HepG2 (cell line): ENCODE measurements around the gene RAB35. TPM values are rescaled to one million over a fixed set of nuclear protein-coding genes. Genes with fewer than 3 reads are reported as not detected.

Experiments used
- ATAC-seq: fragments of 200-7000 bp; cut with Tn5 transposase; 3 replicates; pipeline ENCODE4 v1.9.1; 2020; ENCODE audit warnings: mild to moderate bottlenecking, moderate library complexity
- BruUV-seq: library from RNA; stranded (reverse); fragments of 400-500 nt; replicated peaks from 2 replicates; lab custom pipeline; 2021; lab: Mats Ljungman, UMichigan
- CTCF ChIA-PET: fragments of 300-600 bp; formaldehyde crosslinking; extraction: SDS; loops from one replicate; lab custom pipeline; 2021; ENCODE audit warnings: low total read pairs, inconsistent platforms, low intra/inter-chr PET ratio; lab: Yijun Ruan, JAX
- POLR2A ChIA-PET: fragments of 350-600 bp; sonication (Branson Sonifier 250); formaldehyde crosslinking; loops from one replicate; lab custom pipeline; 2020; ENCODE audit warnings: antibody characterized with exemption, inconsistent platforms; lab: Yijun Ruan, JAX
- DNase-seq: peaks from one replicate; pipeline ENCODE4 v3.0.0-alpha.2; 2015; ENCODE audit warnings: low spot score
- FAIRE-seq: peaks from 3 replicates; lab custom pipeline; 2011; peaks lifted over from hg19 to GRCh38; lab: Jason Lieb, UNC
- H2AFZ ChIP-seq: one replicate; pipeline ENCODE4 v1.6.1; 2011; ENCODE audit warnings: low read length, inconsistent platforms
- H3K27ac ChIP-seq: fragments of 300-600 bp; 3 replicates; pipeline ENCODE4 v1.8.0; 2011; ENCODE audit warnings: mixed run types, mild to moderate bottlenecking, mixed read lengths, low read length, inconsistent platforms; ENCODE audit not compliant: insufficient read depth; ENCODE audit errors: extremely low read length
- H3K27me3 ChIP-seq, 2 experiments: fragments of 200-600 bp in 1 of 2; 2 replicates in 1 of 2; 3 replicates in 1 of 2; pipeline versions ENCODE4 v1.6.0 to v1.8.0; 2011; ENCODE audit warnings: low read length in 2 of 2, mild to moderate bottlenecking in 2 of 2, moderate library complexity in 2 of 2, inconsistent platforms in 1 of 2; ENCODE audit not compliant: insufficient read depth in 2 of 2, control insufficient read depth in 1 of 2
- H3K36me3 ChIP-seq, 2 experiments: fragments of 200-600 bp in 1 of 2; replicated peaks in 1 of 2; 2 replicates in 1 of 2; 3 replicates in 1 of 2; pipeline versions ENCODE4 v1.5.1 to v1.8.0; 2011; ENCODE audit warnings: low read length in 2 of 2, inconsistent platforms in 1 of 2; ENCODE audit not compliant: insufficient read depth in 2 of 2, control insufficient read depth in 1 of 2
- H3K4me1 ChIP-seq: 2 replicates; pipeline ENCODE4 v1.5.1; 2012; ENCODE audit warnings: low read length, inconsistent platforms; ENCODE audit not compliant: insufficient read depth
- H3K4me2 ChIP-seq: 2 replicates; pipeline ENCODE4 v1.6.0; 2011; ENCODE audit warnings: low read depth, low read length, inconsistent platforms
- H3K4me3 ChIP-seq, 3 experiments: fragments of 200-600 bp in 1 of 3; sonication (generic), shearing (Covaris generic) in 1 of 3; replicated peaks in 1 of 3; 2 replicates each; pipeline ENCODE4 v1.5.1; 2011 to 2016; ENCODE audit warnings: low read length in 3 of 3, inconsistent platforms in 2 of 3, low read depth in 2 of 3, mild to moderate bottlenecking in 2 of 3, control low read depth in 1 of 3, mixed read lengths in 1 of 3; ENCODE audit not compliant: insufficient read depth in 1 of 3
- H3K79me2 ChIP-seq: one replicate; pipeline ENCODE4 v1.6.1; 2011; ENCODE audit warnings: low read length, inconsistent platforms; ENCODE audit not compliant: insufficient read depth
- H3K9ac ChIP-seq: 2 replicates; pipeline ENCODE4 v1.6.0; 2011; ENCODE audit warnings: mild to moderate bottlenecking, low read depth, low read length, inconsistent platforms; ENCODE audit not compliant: insufficient read depth
- H3K9me3 ChIP-seq: 2 replicates; pipeline ENCODE4 v1.5.1; 2012; ENCODE audit warnings: mild to moderate bottlenecking, low read length
- H4K20me1 ChIP-seq: 2 replicates; pipeline ENCODE4 v1.6.0; 2011; ENCODE audit warnings: inconsistent platforms, mild to moderate bottlenecking, low read length, moderate library complexity; ENCODE audit not compliant: insufficient read depth
- ATF2 ChIP-seq: sonication (generic); formaldehyde crosslinking; IDR thresholded peaks from 2 replicates; pipeline ENCODE4 v1.4.0; 2020; ENCODE audit warnings: missing genetic modification reagents
- CREBL2 ChIP-seq: sonication (generic); formaldehyde crosslinking; IDR thresholded peaks from 2 replicates; pipeline ENCODE4 v1.8.1; 2023; ENCODE audit warnings: missing genetic modification reagents, mild to moderate bottlenecking, borderline replicate concordance
- HDAC2 ChIP-seq: sonication (generic); formaldehyde crosslinking; IDR thresholded peaks from 2 replicates; pipeline ENCODE4 v1.4.0; 2020; ENCODE audit warnings: missing genetic modification reagents
- KLF12 ChIP-seq: sonication (generic); formaldehyde crosslinking; IDR thresholded peaks from 2 replicates; pipeline ENCODE4 v1.4.0; 2020; ENCODE audit warnings: missing genetic modification reagents, borderline replicate concordance
- MAFK ChIP-seq, 2 experiments: IDR thresholded peaks in 1 of 2; conservative IDR thresholded peaks in 1 of 2; 2 replicates each; pipeline ENCODE4 v1.6.1; 2011; ENCODE audit warnings: improper control_type of control experiment in 2 of 2, low read length in 2 of 2
- MTA3 ChIP-seq: sonication (generic); formaldehyde crosslinking; IDR thresholded peaks from 2 replicates; pipeline ENCODE4 v1.4.0; 2020; ENCODE audit warnings: missing genetic modification reagents
- MZF1 ChIP-seq: sonication (generic); formaldehyde crosslinking; IDR thresholded peaks from 2 replicates; pipeline ENCODE4 v1.8.1; 2023; ENCODE audit warnings: mild to moderate bottlenecking, missing genetic modification reagents, borderline replicate concordance
- SALL1 ChIP-seq: sonication (generic); formaldehyde crosslinking; IDR thresholded peaks from 2 replicates; pipeline ENCODE4 v1.8.0; 2022; ENCODE audit warnings: mild to moderate bottlenecking, missing genetic modification reagents
- SNAPC2 ChIP-seq: sonication (generic); formaldehyde crosslinking; IDR thresholded peaks from 2 replicates; pipeline ENCODE4 v1.8.1; 2022; ENCODE audit warnings: mild to moderate bottlenecking, missing genetic modification reagents
- SNAPC4 ChIP-seq: sonication (generic); formaldehyde crosslinking; IDR thresholded peaks from 2 replicates; pipeline ENCODE4 v1.4.0; 2020; ENCODE audit warnings: mild to moderate bottlenecking, missing genetic modification reagents
- SUZ12 ChIP-seq: fragments of 150-350 bp; IDR thresholded peaks from 2 replicates; pipeline ENCODE4 v1.6.1; 2014; ENCODE audit warnings: low read depth, low read length
- TCF7 ChIP-seq: sonication (generic); IDR thresholded peaks from 2 replicates; pipeline ENCODE4 v1.6.1; 2016; ENCODE audit warnings: antibody characterized with exemption, low read depth
- ZBTB37 ChIP-seq: sonication (generic); formaldehyde crosslinking; IDR thresholded peaks from 2 replicates; pipeline ENCODE4 v1.4.0; 2020; ENCODE audit warnings: mild to moderate bottlenecking, missing genetic modification reagents
- ZFP62 ChIP-seq: sonication (generic); formaldehyde crosslinking; IDR thresholded peaks from 2 replicates; pipeline ENCODE4 v1.4.0; 2020; ENCODE audit warnings: missing genetic modification reagents
- ZNF44 ChIP-seq: sonication (generic); formaldehyde crosslinking; IDR thresholded peaks from 2 replicates; pipeline ENCODE4 v1.5.1; 2020; ENCODE audit warnings: mild to moderate bottlenecking, missing genetic modification reagents
- ZSCAN29 ChIP-seq: sonication (generic); formaldehyde crosslinking; conservative IDR thresholded peaks from 2 replicates; pipeline ENCODE4 v1.4.0; 2020; ENCODE audit warnings: mild to moderate bottlenecking, missing genetic modification reagents
- WGBS: methylation state at CpG from one replicate; pipeline ENCODE4 v1.1.6; 2017; ENCODE audit warnings: low lambda C conversion rate; 5-methylcytosine and 5-hydroxymethylcytosine counted together
- in situ Hi-C: cut with HindIII; loops from 2 replicates; pipeline ENCODE4 v1.10.0; 2017; ENCODE audit warnings: low pct_unique_long_range_greater_than_20kb; ENCODE audit not compliant: extremely low pct_ligation_motif_present
- intact Hi-C: fragments of 100-400 bp; cut with micrococcal nuclease; formaldehyde crosslinking; loops from one replicate; pipeline ENCODE4 v1.10.0; 2022; ENCODE audit not compliant: unreplicated experiment
- polyA plus RNA-seq, 8 experiments: library from polyadenylated mRNA; depleted of rRNA in 3 of 8; stranded (reverse) in 7 of 8; unstranded in 1 of 8; fragments of >200 nt; fragmentation: Illumina TruSeq in 4 of 8; extraction: Trizol in 4 of 8; gene quantifications; 2 replicates each; pipeline versions ENCODE4 v1.2.1 to v1.2.3, GENCODE V29; 2011 to 2016; ENCODE audit warnings: low read depth in 4 of 8, missing spikeins in 1 of 8, mixed read lengths in 1 of 8; ENCODE audit not compliant: insufficient read depth in 1 of 8
- total RNA-seq, 5 experiments: library from RNA; depleted of rRNA; stranded (reverse); fragments of >200 nt; fragmentation: Illumina TruSeq; extraction: Trizol; gene quantifications; 2 replicates each; pipeline ENCODE4 v1.2.3, GENCODE V29; 2016; ENCODE audit warnings: low read depth in 1 of 5

Gene RAB35
- total and polyA plus RNA-seq, 2 of the 13 experiments (the other 11 are each of a cell fraction or from before 2014, with no cell fraction given): 25.2 to 29.1 TPM

- TF ChIP-seq ZFP62 (CRISPR knock-in tag) (no peak), HDAC2 (no peak), ATF2 (no peak), ZNF44 (no peak), SALL1 (no peak), MZF1 (no peak), KLF12 (no peak)
Measured at GRCh38 chr12:120130011-120130410, 13.5 kb upstream of the RAB35 start (continued).

GRCh38 chr12:120126635-120127005 lies 10.1 kb upstream of the RAB35 start:
- no peak overlapping the region for H3K27ac ChIP-seq
- TF ChIP-seq HDAC2 (no peak), CREBL2 (CRISPR knock-in tag) (no peak), SUZ12 (no peak), ZBTB37 (no peak), SNAPC4 (CRISPR knock-in tag) (no peak), TCF7 (no peak), MTA3 (CRISPR knock-in tag) (no peak), ZSCAN29 (CRISPR knock-in tag) (no peak), SNAPC2 (CRISPR knock-in tag) (no peak), MAFK (conservative IDR thresholded peaks at IDR 0.05 in 1 of 2, IDR thresholded peaks at IDR 0.05 in 1 of 2; ENCODE audit: low read length in 2 of 2) (no peak)

More at GRCh38 chr12:120126635-120127005, 10.1 kb upstream of the RAB35 start:
- FAIRE-seq (no peak), DNase-seq (no peak), ATAC-seq (no peak)
- no peaks in the 10 kb centered on the region for H3K79me2 ChIP-seq
- no peaks in the 10 kb centered on the region for H3K27me3 ChIP-seq
- H3K4me3 ChIP-seq: no peak overlapping the region
- intact Hi-C loops (loop anchor here (10.0 kb wide), 1 partner anchor 58 kb away; no protein-coding TSS in a partner anchor), in situ Hi-C loops (no loop called here)
- ChIA-PET POLR2A (interaction anchor here (1.3 to 2.9 kb wide), 3 partner anchors 9 to 75 kb away, joined by 3 to 11 read pairs (median 4); partner anchors contain the start of genes RAB35 and RPLP0), CTCF (no interaction called here)
- 100% methylated on average over 2 of the region's 2 CpGs for WGBS
- no peaks in the 10 kb centered on the region for H4K20me1 ChIP-seq
- BruUV-seq: no TSS peak
- H2AFZ ChIP-seq: no peak overlapping the region
- no peak overlapping the region for H3K9ac ChIP-seq
- H3K36me3 ChIP-seq: peaks cover 29 to 51% of the 10 kb centered on the region in 2 experiments
- peaks cover 22% of the 10 kb centered on the region for H3K4me1 ChIP-seq
- no peaks in the 10 kb centered on the region for H3K9me3 ChIP-seq
- no peak overlapping the region for H3K4me2 ChIP-seq
